HG02571 (cell line): ENCODE results near the gene DNAJC25.
"Not testable (repeated sequence)": the region's sequence is repeated elsewhere in the genome, so short reads cannot be mapped to it uniquely, and the experiment has no call there.

Source experiments
- ATAC-seq: cut with Tn5 transposase; IDR thresholded peaks from one replicate; pipeline ENCODE4 v1.9.1; 2021; ENCODE audit warnings: mild to moderate bottlenecking, moderate library complexity; ENCODE audit not compliant: unreplicated experiment

The DNAJC25 gene

GRCh38 chr9:111631214-111631971 lies at the start of gene DNAJC25:
DNAJC25 (plus strand) TSS chr9:111631334; CDS start chr9:111631408, 74 bp downstream.
- ATAC-seq = peak; percentile 95

GRCh38 chr9:111582888-111583287 lies 48.2 kb upstream of the DNAJC25 start:
- no peak for ATAC-seq

- ATAC-seq = no peak
Measured at GRCh38 chr9:111586378-111586777, 44.8 kb upstream of the DNAJC25 start.

GRCh38 chr9:111588846-111589245 lies 42.3 kb upstream of the DNAJC25 start:
- no peak for ATAC-seq

- ATAC-seq = peak; percentile 55
Measured at GRCh38 chr9:111597852-111598732, 33.0 kb upstream of the DNAJC25 start.

- ATAC-seq = no peak
Measured at GRCh38 chr9:111598733-111599091, 32.4 kb upstream of the DNAJC25 start.

- ATAC-seq = no peak
Measured at GRCh38 chr9:111599092-111599954, 31.8 kb upstream of the DNAJC25 start, which contains the start of gene PTGR1. PTGR1 (minus strand) TSS chr9:111599647; CDS start chr9:111597422, 2,225 bp downstream.

- ATAC-seq = no peak
Measured at GRCh38 chr9:111599955-111600343, 31.2 kb upstream of the DNAJC25 start.

GRCh38 chr9:111601237-111602018 lies 29.7 kb upstream of the DNAJC25 start:
- ATAC-seq = no peak

GRCh38 chr9:111603041-111603440 lies 28.1 kb upstream of the DNAJC25 start:
- no peak for ATAC-seq

- ATAC-seq = no peak
Measured at GRCh38 chr9:111604054-111604615, 27.0 kb upstream of the DNAJC25 start.

GRCh38 chr9:111605041-111605559 lies 26.0 kb upstream of the DNAJC25 start:
- ATAC-seq = no peak

- no peak for ATAC-seq
Measured at GRCh38 chr9:111610149-111610548, 21.0 kb upstream of the DNAJC25 start.

GRCh38 chr9:111610845-111611244 lies 20.3 kb upstream of the DNAJC25 start:
- no peak for ATAC-seq

- no peak for ATAC-seq
Measured at GRCh38 chr9:111613436-111614040, 17.6 kb upstream of the DNAJC25 start.

GRCh38 chr9:111615928-111616327 lies 15.2 kb upstream of the DNAJC25 start:
- ATAC-seq = no peak

GRCh38 chr9:111617349-111617748 lies 13.8 kb upstream of the DNAJC25 start:
- ATAC-seq = not testable (repeated sequence)

GRCh38 chr9:111621895-111622480 lies 9.1 kb upstream of the DNAJC25 start:
- ATAC-seq = no peak

- ATAC-seq = no peak
Measured at GRCh38 chr9:111622626-111623025, 8.5 kb upstream of the DNAJC25 start.
